Body of pancreas (tissue), 4 donors: ENCODE measurements around the gene P2RY8. TPM values are rescaled to one million over a fixed set of nuclear protein-coding genes. Genes with fewer than 3 reads are reported as not detected.
"Not testable (repeated sequence)": the region's sequence is repeated elsewhere in the genome, so short reads cannot be mapped to it uniquely, and the experiment has no call there.

Source experiments
- ATAC-seq: fragments of 150-250 bp; one replicate; pipeline ENCODE4 v1.9.1; 2016
- DNase-seq, 4 donors: peaks; one replicate each; pipeline ENCODE4 v3.0.0-alpha.2; 2019
- H3K27ac ChIP-seq, 4 donors: fragments of 200-600 bp; sonication (generic); 1 replicate in 3 of 4; 2 replicates in 1 of 4; pipeline versions ENCODE4 v1.5.1 to v1.6.1; 2016 to 2019; ENCODE audit warnings: mild to moderate bottlenecking in 1 of 4, mixed read lengths in 1 of 4, moderate library complexity in 1 of 4
- H3K27me3 ChIP-seq, 2 donors: fragments of 200-600 bp; sonication (generic); one replicate each; pipeline ENCODE4 v1.6.0; 2016; ENCODE audit warnings: mild to moderate bottlenecking in 1 of 2
- H3K36me3 ChIP-seq, 2 donors: fragments of 200-600 bp; sonication (generic); replicated peaks in 1 of 2; 2 replicates each; pipeline ENCODE4 v1.5.1; 2016; ENCODE audit warnings: low read depth in 2 of 2; ENCODE audit not compliant: insufficient read depth in 1 of 2
- H3K4me1 ChIP-seq: fragments of 200-600 bp; sonication (generic); one replicate; pipeline ENCODE4 v1.6.0; 2016
- H3K4me3 ChIP-seq, 2 donors: fragments of 200-600 bp; sonication (generic); 1 replicate in 1 of 2; 2 replicates in 1 of 2; pipeline ENCODE4 v1.5.1; 2016 to 2019
- H3K9me3 ChIP-seq, 3 donors: fragments of 200-600 bp; sonication (generic); 1 replicate in 2 of 3; 2 replicates in 1 of 3; pipeline ENCODE4 v1.5.1; 2016
- POLR2A ChIP-seq, 3 donors: fragments of 450-650 bp; IDR thresholded peaks; one replicate each; pipeline ENCODE4 v1.6.1; 2016; ENCODE audit warnings: antibody characterized with exemption in 3 of 3, mild to moderate bottlenecking in 2 of 3
- WGBS, 2 donors: methylation state at CpG; one replicate each; pipeline ENCODE4 v1.1.5; 2017; 5-methylcytosine and 5-hydroxymethylcytosine counted together
- intact Hi-C: fragments of 100-400 bp; cut with DNase I; formaldehyde crosslinking; loops from one replicate; pipeline ENCODE4 v1.15.1; 2023
- total RNA-seq, 2 donors: library from RNA; depleted of rRNA; stranded (reverse); fragments of >200 nt; gene quantifications; one replicate each; pipeline ENCODE4 v1.1.0, GENCODE V29; 2016
- TF ChIP-seq, protein P1 (sequence below), 7 experiments: fragments of 450-650 bp in 4 of 7; fragments of 200-600 bp in 3 of 7; sonication (generic) in 3 of 7; IDR thresholded peaks; one replicate each; pipeline ENCODE4 v1.5.1; 2016 to 2019; ENCODE audit warnings: antibody characterized with exemption in 7 of 7

Gene P2RY8
- total RNA-seq, 2 donors from 2014 or later = 0.66 to 0.78 TPM

DNA sequence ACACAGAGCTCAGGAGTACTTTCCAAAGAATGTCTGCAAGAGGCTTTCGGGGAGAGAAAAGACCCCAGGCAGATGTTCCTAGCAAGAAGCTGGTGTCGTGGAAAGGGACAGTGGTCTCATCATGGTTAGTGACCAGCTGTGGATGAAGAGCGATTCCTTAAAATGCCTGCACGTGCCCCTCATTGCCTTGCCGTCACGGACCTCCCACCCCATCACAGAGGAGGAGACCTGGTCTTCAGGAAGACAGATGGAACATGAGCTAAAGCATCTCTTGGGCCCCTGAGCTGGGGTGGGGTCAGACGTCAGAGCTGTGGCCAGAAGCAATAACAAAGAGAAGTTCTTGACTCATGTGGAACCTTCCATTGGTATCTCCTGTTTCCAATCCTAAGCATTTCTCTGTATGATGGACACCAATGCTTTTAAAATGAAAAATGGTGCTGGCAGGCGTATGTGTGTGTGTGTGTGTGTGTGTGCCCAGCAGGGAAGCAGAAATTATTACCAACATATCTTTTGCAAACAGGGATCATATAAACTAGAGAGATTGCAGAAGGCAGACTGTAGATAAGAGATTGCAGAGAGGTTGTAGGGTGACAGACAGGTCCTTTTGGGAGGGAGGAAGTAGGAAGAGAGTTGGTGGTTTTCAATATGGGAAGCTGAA is 59.1 kb downstream of the P2RY8 start:
- H3K9me3 ChIP-seq = no peaks in the 10 kb centered on the region
- TF ChIP-seq, protein P1, sequence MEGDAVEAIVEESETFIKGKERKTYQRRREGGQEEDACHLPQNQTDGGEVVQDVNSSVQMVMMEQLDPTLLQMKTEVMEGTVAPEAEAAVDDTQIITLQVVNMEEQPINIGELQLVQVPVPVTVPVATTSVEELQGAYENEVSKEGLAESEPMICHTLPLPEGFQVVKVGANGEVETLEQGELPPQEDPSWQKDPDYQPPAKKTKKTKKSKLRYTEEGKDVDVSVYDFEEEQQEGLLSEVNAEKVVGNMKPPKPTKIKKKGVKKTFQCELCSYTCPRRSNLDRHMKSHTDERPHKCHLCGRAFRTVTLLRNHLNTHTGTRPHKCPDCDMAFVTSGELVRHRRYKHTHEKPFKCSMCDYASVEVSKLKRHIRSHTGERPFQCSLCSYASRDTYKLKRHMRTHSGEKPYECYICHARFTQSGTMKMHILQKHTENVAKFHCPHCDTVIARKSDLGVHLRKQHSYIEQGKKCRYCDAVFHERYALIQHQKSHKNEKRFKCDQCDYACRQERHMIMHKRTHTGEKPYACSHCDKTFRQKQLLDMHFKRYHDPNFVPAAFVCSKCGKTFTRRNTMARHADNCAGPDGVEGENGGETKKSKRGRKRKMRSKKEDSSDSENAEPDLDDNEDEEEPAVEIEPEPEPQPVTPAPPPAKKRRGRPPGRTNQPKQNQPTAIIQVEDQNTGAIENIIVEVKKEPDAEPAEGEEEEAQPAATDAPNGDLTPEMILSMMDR (IDR thresholded peaks at IDR 0.05) = no peak
- no peak for TF ChIP-seq POLR2A (IDR thresholded peaks at IDR 0.05)
- no peak overlapping the region for H3K4me3 ChIP-seq
- DNase-seq = no peak
- no peaks in the 10 kb centered on the region for H3K36me3 ChIP-seq
- ATAC-seq = no peak
- intact Hi-C loops = no loop called here
- no peaks in the 10 kb centered on the region for H3K27me3 ChIP-seq
- no peaks in the 10 kb centered on the region for H3K4me1 ChIP-seq
- 53 to 54% methylated on average over 8 of the region's 8 CpGs for WGBS, 2 donors
- H3K27ac ChIP-seq = no peak overlapping the region

DNA sequence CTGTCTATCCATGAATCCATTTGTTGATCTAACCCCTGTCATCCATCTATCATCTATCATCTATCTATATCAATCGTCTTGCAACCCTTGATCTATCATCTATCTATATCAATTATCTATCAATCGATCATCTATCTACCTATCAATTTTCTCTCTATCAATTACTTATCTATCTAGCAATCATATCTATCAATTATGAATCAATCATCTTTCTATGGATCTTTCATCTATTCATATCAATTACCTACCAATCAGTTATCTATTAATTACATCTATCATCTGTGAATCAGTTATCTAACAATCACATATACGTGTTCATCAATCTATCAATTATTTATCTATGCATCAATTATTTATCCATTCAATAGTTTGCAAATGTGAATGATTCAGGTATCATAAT is 59.8 kb downstream of the P2RY8 start:
- Histone ChIP-seq H3K4me1 (no peaks in the 10 kb centered on the region), H3K36me3 (no peaks in the 10 kb centered on the region), H3K9me3 (no peaks in the 10 kb centered on the region), H3K27me3 (no peaks in the 10 kb centered on the region), H3K4me3 (no peak overlapping the region), H3K27ac (no peak overlapping the region)
- TF ChIP-seq, protein P1 (IDR thresholded peaks at IDR 0.05) = no peak
- no peak for TF ChIP-seq POLR2A (IDR thresholded peaks at IDR 0.05)
- DNase-seq (no peak), ATAC-seq (no peak)
- intact Hi-C loops = no loop called here
- 23 to 42% methylated on average over 3 of the region's 3 CpGs for WGBS, 2 donors

DNA sequence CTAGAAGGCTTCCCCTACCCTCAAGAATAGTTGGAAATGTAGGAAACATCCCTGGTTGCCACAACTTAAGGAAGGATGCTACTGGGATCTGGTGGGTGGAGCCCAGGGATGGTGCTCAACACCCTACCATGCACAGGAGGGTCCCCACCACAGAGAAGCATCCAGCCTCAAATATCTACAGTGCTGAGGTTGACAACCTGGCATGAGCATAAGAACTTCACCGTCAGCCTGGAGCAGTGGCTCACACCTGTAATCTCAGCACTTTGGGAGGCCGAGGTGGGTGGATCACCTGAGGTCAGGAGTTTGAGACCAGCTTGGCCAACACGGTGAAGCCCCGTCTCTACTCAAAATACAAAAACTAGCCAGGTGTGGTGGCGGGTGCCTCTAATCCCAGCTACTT is 60.3 kb downstream of the P2RY8 start:
- H3K27ac ChIP-seq = no peak overlapping the region
- WGBS, 2 donors = 85 to 88% methylated on average over 5 of the region's 5 CpGs
- H3K36me3 ChIP-seq = no peaks in the 10 kb centered on the region
- TF ChIP-seq POLR2A (IDR thresholded peaks at IDR 0.05) = no peak
- TF ChIP-seq, protein P1 (IDR thresholded peaks at IDR 0.05) = no peak
- H3K9me3 ChIP-seq = no peaks in the 10 kb centered on the region
- intact Hi-C loops = no loop called here
- ATAC-seq = no peak
- no peaks in the 10 kb centered on the region for H3K4me1 ChIP-seq
- H3K4me3 ChIP-seq = no peak overlapping the region
- H3K27me3 ChIP-seq = no peaks in the 10 kb centered on the region
- no peak for DNase-seq

DNA sequence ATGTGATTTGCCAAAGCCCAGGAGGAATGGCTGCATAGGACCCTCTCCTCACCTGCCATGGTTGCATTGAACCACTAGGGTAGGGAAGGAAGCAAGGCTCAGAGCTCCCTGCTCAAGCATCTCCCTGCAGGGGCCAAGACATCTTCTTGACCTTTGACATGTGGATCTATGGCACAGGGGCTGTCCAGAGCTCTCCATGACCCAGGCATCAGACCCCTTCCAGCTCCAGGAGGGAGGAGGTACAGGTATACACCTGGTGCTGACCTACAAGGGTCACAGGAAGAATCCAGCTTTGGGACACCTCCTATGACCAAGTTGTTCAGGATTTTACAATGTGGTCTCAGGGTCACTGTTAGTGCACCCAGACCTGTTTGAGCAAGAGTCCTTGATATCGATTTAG is 61.1 kb downstream of the P2RY8 start:
- H3K9me3 ChIP-seq = no peaks in the 10 kb centered on the region
- DNase-seq (no peak), ATAC-seq (no peak)
- H3K27me3 ChIP-seq = no peaks in the 10 kb centered on the region
- no peaks in the 10 kb centered on the region for H3K36me3 ChIP-seq
- TF ChIP-seq, protein P1 (IDR thresholded peaks at IDR 0.05) = no peak
- no peak for TF ChIP-seq POLR2A (IDR thresholded peaks at IDR 0.05)
- WGBS, 2 donors = 91 to 100% methylated on average over 1 of the region's 1 CpG
- intact Hi-C loops = no loop called here
- no peak overlapping the region for H3K4me3 ChIP-seq
- no peak overlapping the region for H3K27ac ChIP-seq
- no peaks in the 10 kb centered on the region for H3K4me1 ChIP-seq

DNA sequence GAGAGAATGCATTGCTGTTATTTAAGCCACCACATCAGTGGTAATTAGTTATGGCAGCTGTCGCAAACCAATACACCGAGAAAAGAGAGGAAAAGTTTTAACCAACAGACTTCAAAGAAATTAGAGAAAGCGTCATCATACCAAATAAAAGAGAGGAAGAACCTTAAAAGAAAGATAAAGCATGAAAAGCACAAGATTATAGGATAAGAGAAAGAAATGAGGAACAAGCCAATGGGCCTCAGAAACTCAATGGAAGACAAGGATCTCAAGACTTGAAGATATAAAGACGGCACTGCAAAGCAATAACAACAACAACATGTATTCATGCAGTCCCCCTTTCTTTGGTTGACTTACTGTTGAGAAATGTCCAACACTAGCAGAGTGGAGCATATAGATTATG is 61.5 kb downstream of the P2RY8 start:
- no peak for DNase-seq
- intact Hi-C loops = no loop called here
- no peak overlapping the region for H3K4me3 ChIP-seq
- H3K36me3 ChIP-seq = no peaks in the 10 kb centered on the region
- no peaks in the 10 kb centered on the region for H3K4me1 ChIP-seq
- no peaks in the 10 kb centered on the region for H3K27me3 ChIP-seq
- no peak for TF ChIP-seq POLR2A (IDR thresholded peaks at IDR 0.05)
- TF ChIP-seq, protein P1 (IDR thresholded peaks at IDR 0.05) = no peak
- H3K27ac ChIP-seq = no peak overlapping the region
- 74 to 86% methylated on average over 4 of the region's 4 CpGs for WGBS, 2 donors
- ATAC-seq = no peak
- H3K9me3 ChIP-seq = no peaks in the 10 kb centered on the region

DNA sequence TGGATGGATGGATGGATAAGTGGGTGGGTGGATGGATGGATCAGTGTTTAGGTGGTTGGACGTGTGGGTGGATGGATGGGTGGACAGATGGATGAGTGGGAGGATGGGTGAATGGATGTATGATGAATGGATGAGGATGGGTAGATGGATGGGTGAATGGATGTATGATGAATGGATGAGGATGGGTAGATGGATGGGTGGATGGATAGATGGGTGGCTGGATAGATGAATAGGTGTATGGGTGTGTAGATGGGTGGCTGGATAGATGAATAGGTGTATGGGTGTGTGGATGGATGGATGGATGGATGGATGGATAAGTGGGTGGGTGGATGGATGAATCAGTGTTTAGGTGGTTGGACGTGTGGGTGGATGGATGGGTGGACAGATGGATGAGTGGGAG is 62.4 kb downstream of the P2RY8 start:
- H3K27me3 ChIP-seq, DNase-seq, H3K27ac ChIP-seq, H3K4me1 ChIP-seq, H3K9me3 ChIP-seq, H3K36me3 ChIP-seq, H3K4me3 ChIP-seq, ATAC-seq, intact Hi-C loops: not testable (repeated sequence)
- WGBS, 2 donors = 28 to 36% methylated on average over 2 of the region's 2 CpGs
